NCI-H748 (cell line): ENCODE results near the gene UBASH3A.

ENCODE experiments used
- DNase-seq: peaks from one replicate; lab custom pipeline; 2025; ENCODE audit not compliant: unreplicated experiment; lab: John Stamatoyannopoulos, UW

The UBASH3A gene

DNA sequence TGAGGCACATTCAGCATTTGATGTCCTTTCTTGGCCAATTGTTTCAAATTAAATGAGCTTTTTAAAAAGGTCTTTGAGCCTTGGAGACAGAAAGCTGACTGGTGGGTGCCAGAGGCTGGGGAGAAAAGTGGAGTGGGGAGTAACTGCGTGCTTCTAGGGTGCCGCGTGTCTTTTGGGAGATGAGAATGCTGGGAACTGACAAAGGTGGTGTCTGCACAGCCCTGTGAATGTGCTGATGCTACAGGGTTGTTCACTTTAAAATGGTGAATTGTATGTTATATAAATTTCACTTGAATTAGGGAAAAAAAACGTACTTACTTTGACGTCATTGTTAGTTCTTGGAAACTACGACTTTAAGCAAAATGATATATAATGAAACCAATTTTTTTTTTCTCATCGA lies 29.2 kb upstream of the UBASH3A start:
- DNase-seq: no peak

DNA sequence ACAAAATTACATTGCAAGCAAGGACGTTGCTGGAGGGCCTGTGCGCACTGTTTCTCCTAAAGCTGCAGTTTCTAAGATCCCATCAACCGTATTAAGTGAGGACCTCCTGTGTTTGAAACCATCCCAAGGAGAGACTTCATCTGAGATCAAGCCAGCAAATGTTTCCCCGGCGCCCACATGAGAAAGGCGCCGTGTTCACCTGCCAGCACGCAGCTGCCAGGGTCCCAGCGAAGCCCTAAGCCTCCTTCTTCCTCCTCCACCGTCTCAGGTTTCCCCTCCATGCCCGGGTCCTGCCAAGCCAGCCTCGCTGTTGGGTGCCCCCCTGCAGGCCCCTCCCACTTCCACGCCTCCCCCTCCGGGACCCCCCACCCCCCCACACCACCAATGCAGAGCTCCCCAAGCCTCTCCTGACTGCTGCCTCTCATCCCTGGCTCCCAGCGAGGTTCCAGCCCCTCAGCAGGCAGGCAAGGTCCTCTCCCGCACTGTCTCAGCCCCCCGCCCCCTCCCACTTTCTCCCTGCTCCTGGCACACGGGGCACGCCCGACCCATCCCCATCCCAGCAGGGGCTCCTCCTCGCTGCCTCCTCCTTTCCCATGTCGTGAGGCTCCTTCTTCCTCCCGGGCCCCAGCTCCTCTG lies 28.7 kb upstream of the UBASH3A start:
- DNase-seq: no peak

DNA sequence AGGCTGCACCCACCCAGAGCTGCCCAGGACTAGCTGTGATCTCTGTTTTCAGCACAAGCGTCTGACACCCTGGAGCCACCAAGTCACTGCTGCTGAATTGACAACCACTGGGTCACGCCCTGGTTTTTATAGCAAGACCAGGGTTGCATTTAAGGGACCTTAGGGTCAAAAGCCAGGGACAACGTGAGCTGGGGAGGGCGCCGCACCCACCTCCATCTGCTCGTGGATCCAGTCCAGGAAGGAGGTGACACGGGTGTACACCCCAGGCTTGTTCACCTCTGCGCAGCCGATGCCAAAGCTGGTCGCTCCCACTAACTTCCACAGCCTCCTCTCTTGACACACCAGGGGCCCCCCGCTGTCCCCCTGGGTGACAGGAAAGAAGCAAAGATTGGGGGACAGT lies 28.2 kb upstream of the UBASH3A start:
- no peak for DNase-seq

DNA sequence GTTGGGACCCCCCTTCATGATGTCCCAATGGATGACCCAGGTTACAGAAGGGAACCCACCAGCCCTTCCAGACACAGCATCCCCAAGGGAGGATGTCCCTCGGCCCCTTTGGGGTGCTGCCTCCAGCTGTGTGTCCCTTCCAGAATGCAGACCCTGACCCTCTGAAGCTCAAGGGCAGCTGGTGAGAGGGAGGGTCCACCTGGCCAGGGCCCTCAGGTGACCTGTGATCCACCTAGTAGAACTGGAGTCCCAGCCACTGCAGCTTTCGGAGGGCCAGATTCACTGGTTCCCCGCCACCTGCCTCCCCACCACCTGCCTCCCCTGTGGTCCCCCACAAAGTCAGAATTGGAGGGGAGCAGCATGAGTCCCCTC lies 27.8 kb upstream of the UBASH3A start:
- DNase-seq: no peak

DNA sequence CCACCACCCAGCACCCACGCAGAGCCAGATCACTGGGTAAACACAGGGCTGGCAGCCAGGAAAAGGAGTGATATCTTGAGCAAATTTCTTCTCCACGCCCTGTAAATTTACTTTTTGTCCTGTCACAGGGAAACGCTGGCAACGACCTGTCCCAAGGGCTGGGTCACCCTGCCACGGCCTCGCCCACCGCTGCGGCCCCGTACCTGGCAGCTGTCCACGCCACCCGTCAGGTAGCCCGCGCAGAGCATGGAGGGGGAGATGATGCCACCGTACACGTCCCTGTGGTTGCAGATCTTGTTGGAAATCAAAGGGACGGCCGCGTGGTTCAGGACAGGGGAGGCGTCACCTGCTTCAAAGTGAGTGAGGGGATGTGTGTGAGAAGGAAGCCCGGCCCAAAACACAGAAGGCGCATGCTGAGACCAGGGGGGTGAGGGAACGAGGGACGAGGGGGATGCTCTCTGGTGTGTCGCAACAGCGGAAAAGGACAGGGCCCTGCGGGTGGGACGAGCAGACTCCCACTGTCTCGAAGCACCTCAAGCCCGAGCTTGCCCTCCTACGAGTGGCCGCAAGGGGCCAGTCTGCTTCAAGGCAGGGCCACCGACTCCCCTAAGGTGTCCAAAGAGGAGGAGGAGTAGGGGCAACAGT lies 27.2 kb upstream of the UBASH3A start:
- DNase-seq: no peak

DNA sequence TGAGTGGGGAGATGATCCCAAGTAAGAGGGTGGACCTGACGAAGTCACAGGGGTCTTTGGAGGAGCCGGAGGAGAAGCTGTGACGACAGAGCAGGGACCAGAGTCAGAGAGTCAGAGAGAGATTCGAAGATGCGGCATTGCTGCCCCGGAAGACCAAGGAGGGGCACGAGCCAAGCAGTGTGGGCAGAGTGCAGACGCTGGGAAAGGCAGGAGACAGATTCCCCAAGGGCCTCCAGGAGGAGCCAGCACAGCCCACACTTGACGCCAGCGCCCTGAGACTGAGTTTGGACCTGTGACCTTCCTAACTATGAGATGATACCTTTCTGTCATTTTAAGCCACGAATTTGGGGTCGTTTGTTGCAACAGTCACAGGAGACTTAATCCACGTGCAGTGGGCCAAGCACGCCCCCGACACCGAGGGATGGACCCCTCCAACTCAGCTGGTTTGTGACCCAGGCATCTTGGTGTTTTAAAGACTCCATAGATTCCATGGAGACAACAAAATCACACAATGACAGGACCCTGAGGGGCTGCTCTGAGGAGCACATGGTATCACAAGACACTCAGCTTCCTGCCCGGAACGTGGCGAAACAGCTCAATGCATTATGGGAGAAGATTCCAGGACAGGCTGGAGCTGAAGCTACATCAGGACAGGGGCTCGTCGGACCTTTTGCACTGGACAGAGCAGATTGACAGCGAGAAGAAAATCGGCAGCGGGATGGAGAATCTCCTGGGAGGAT lies 26.3 kb upstream of the UBASH3A start:
- no peak for DNase-seq

DNA sequence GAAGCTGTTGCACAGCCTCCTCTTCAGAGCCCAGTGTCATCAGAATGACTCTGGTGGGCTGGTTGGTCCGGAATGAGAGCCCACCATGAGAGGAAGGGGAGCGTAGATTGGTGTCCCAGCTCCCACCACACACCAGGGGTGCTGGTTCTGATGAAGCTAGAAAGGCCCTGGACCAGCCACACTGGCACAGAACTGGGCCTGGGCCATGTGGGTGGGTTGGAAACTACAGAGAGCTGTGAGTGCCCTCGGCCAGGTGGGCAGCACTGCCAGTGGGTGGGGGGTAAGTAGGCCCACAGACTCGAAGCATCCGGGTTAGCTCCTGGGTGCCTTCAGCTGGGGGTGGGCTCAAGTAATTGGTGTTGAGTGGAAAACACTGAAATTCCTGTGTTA lies 25.8 kb upstream of the UBASH3A start:
- no peak for DNase-seq

DNA sequence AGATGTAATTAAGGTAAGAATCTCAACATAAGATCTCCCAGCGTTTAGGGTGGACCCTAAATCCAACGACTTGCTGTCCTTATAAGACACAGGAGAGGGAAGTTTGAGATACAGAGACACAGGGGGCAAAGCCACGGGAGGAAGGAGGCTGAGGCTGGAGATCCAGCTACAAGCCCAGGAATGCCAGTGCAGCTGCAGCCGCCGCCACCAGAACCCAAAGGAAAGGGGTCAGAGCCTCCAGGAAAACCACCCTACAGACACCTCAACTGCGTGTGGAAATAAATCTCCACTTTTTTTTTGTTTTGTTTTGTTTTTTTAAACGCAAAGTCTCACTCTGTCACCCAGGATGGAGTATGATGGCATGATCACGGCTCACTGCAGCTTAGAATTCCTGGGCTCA lies 25.3 kb upstream of the UBASH3A start:
- DNase-seq: no peak

DNA sequence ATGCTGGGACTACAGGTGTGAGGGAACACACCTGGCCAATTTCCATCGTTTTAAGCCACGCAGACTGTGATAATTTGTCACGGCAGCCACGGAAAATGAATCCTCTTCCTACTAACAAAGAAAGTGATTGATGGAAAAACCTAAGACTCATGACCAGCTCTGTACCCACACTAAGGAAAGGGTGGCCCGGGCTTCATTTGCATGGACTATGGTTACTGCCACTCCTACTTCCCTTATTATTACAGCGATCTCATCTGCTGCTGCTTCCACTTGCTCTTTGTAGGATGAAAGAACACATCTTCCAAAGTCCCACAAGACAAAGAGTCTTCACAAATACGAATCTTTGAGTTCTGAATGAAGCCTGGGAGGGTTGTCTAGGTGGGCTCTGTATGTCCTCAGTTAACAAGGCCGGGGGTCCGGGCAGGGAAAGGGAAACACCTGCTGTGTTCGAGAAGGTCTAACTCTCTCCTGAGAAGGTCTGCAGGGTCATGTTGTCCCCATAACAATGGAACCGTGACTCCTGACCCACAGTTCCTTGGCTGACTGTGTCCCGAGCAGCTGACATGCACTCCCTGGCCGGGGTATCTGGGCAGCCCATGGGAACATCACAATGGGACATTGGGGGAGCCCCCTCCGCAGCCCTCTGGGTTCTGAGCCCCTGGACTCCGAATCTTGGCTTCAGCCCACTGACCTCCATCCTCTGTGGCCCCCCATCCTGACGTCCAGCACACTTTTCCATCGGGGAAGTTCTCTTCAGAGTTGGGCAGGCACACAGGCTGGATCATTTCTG lies 24.1 kb upstream of the UBASH3A start:
- no peak for DNase-seq

DNA sequence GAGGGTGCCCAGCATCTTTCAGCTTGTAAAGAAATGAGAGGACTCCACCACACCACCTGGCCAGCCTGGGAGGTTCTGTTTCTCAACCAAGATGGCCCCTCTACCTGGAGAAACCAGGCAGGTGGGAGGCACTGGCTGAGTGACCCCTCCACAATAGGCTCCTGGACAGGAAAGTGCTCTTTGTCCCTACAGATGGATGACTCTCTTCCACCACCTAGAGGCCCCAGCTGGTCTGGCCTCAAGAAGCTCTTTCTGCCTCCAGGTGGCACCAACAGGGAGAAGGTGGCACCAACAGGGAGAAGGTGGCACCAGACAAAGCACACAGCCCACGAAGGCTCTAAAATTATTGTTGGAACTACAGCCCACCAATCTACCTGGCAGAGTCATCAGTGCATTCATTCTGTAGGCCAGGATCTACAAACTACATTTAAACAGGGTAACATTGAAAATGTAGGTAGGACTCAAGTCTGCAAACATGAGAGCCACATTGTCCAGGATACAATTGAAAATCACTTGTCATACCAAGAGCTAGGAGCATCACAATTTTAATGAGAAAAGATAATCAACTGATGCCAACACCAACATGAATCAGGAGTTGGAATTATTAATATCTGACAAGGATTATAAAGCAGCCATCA lies 22.2 kb upstream of the UBASH3A start:
- DNase-seq: peak; percentile 71

DNA sequence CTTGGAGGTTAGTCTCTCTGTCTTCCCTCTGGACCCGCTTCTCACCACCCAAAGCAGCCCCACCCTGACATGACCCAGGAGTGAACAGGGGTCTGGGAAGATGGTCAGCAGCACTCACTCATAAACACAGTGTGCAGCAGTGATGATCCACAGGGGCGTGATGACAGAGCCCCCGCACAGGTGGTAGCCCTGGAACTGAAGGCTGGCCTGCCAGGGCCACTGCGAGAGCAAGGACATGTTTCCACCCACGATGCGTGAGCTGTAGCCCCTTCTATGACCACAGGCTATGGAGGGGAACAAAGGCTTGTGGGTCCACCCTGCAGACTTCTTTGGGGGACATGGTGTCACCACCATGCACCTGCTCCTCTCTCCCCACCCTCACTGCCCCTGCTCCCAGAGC lies 20.8 kb upstream of the UBASH3A start:
- no peak for DNase-seq

DNA sequence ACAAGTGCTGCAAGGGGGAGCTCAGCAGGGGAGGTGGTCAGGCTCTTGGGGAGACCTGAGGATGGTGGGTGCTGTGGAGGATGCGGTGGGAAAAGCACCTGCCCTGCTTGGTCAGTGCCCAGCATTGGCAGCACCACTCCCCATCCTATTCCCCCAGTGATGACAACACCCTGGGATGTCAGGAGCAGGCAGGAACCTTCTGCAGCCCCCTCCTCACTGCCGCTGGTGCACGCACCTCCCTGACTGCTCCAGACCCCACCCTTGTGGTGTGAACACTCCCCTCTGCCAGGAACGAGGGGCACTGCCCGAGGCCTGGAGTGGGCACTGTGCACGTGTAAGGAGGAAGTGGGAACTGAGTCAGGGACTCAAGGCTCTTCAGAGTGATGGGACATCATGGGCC lies 20.4 kb upstream of the UBASH3A start:
- no peak for DNase-seq

DNA sequence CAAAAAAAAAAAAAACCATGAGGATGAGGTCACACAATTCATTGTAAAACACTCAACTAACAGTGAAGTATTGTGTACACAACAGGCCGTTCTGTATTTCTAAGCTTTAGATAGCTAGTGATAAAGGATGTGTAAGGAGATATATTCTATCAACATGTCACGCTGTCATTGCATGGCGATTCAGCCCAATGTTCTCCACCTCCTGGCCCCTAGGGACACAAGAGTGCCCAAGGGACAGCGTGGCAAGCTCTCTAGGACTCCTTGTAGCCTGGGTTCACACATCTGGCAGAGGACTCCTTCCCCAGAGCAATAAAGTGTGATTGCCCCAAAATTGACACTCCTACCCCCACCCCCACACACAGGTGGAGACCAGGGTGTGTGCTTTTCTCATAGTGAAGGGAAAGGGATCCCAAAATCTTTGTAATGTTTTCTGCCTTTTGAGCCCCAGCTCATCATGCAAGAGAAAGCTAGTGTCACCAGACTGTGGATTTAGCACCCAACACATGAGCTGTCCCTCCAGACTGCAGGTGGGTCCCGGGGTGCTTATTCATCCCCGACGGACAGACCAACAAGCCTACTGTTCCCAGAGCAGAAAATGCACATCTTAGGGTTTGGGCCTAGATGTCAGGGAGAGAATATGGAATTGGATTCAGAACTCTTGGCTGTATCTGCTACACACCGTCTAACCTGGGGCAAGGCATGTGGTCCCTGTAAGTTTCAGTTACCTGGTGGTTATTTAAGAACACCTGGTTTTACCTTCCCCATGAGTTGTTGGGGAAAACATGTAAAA lies 19.4 kb upstream of the UBASH3A start:
- DNase-seq: peak; percentile 28

DNA sequence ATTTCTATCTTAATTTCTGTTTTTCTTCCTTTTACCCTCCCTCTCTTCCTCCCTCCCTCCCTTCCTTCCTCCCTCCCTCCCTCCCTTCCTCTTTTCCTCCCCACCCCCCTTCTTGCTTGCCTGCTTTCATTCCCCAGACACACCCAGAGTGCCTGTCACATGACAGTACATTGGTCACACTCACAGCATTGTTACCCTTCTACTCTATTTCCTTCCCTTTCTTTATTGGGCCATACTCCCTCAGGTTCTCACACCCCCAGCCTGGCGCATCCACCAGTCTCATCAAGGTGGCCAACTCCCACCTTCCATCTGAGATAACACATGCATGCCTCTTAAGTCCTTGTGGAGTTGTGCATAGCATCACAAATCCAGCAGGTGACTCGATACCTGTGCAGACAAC lies 18.7 kb upstream of the UBASH3A start:
- DNase-seq: no peak

DNA sequence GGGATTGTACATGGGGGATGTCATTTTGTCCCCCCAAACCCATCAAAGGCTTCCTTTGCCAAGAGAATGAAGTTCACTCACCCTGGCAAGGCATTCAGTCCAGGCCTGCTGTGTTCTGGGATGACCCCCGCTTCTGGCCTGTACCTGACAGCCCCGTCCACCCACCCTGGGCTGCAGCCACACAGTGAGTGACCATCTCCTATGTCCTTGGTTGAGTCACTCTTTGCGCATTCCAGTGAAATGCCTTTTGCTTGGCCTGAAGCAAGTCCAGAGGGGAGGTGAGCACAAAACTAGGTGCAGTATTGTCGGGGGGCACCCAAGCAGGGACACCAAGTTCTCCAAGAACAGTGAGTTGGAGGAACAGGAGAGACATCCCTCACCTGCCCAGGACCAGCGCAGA lies 18.1 kb upstream of the UBASH3A start:
- no peak for DNase-seq

DNA sequence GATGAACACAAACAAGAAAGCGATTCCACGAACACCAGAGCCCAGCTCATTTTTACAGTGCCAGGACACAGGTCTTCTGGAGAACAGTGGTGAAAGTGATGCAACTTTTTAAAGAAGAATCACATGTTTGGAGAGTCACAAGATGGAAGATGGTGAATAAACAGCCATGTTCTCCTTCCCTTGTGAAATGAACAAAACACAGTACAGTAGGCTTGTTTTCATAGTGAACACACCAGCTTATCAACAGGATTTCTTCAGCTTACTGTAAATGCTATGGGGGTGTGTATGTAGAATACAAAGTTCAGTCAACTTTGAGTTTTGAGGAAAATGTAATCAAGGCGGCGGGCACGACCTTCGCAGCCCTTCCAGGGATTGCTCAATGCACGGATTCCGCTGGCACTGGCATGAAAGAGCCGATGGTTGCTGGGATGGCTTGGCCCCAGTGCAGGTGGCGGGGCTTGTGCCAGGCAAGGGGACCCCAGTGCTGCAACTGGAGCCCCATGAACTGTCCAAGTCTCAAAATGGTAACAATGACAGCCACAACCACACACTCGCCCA lies 17.6 kb upstream of the UBASH3A start:
- no peak for DNase-seq

DNA sequence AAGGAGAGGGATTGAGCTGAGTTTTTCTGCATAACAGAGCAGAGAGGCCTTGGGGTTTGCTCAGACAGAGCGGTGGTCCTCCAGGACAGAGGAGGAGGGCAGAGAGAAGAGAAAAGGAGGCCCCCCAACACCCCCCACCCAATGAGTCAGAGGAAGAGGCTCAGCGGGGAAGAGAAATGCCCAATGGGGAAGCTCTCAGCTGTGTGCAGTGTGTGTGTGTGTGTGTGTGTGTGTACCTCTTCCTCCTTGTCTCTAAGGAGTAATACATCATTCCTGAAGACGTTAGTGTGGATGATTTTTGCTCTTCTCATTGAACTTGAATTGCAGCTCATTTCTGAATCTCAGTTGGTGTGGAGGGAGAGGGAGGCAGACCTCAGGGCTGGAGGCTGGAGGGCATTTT lies 16.5 kb upstream of the UBASH3A start:
- no peak for DNase-seq

DNA sequence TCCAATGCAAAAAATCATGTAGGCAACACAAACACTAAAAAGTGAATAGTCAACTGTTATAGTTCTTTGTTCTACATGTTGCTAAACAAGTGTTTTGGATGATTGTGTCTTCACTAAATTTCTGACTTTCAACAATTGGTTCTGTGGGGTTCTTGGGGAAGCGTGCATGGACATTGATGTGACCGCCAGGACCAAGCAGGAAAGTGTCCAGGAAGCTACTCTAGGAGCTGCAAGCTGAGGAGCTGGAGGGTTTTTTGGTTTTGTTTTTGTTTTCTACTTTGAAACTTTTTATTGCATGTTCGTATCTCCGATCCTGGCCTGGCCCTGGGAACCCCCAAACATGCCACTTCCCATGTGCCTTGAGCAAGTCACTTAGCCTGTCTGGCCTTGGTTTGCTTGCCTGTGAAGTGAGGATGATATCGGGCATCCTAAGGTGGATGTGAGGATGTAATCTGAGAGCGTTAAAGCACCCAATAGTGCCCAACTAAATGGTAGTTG lies 15.8 kb upstream of the UBASH3A start:
- no peak for DNase-seq

DNA sequence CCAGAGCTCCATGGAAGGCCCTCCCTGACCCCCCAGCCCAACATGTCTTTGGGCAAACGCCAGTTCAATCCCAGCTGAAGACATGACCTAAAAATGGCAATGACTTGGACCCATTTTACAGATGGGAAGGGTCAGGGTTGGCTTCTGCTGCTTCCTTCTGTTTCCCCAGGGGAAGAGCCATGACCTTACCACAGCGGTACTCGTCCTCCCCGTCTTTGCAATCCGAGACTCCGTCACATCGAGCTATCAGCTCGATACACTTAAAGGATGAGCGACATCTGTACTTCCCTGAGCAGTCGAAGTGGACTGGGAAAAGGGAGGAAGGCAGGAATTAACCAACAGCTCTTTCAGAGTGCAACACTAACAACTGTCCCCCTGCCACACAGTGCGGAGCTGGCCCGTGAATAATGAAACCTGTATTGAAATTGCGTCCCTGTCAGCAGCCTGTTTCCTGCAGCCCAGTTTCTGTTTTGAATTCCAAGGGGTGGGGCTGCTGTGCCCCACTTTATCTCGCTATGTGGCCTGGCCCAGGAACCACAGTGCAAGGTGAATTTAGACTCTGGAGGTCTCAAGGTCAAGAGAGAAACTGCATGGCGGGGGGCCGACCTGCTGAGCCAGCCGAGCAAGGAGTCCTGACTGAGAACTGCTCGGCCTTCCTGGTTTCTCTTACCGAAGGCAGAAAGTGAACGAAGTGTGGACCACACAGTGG lies 14.8 kb upstream of the UBASH3A start:
- DNase-seq: no peak
